Measurements from ENCODE around the gene ZNF672. TPM values are rescaled to one million over a fixed set of nuclear protein-coding genes. Genes with fewer than 3 reads are reported as not detected.
A peak's percentile ranks its signal among the peaks of the same experiment; 100 is the strongest.
"Not testable (repeated sequence)": the region's sequence is repeated elsewhere in the genome, so short reads cannot be mapped to it uniquely, and the experiment has no call there.

ZNF672 gene
- total RNA-seq, 1 donor from 2014 or later, result 28.7 TPM

DNA sequence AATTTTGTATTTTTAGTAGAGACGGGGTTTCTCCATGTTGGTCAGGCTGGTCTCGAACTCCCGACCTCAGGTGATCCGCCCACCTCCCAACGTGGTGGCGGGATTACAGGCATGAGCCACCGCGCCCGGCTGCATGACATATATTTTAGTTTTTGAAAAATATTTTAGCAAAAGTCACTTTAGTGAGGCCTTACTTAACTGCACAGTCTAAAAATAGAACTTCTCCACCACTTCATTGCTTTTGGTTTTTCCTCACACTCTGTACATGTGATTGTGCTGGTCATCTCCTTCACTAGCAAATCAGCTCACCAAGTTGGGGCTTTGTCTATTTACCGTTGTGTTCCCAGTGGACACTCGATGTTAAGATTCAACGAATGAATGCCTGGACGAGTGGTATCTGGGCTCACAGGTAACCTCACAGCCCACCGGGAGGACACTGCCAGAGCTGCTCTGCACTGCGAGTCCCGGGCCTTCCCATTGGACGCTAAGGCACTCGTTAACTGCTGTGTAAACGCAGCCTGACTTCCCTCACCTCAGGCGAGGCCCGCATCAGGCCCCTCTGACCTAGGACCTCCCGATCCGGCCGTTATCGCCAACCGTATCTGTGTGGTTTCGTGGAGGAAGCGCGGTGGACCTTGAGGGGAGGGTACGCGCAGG, 34.9 kb downstream of the ZNF672 start:
- Histone ChIP-seq H3K4me3 (ENCODE audit: low read depth, low read length) (peak overlapping the region; percentile 49), H3K27me3 (ENCODE audit: control insufficient read depth, insufficient read depth, low read length) (no peaks in the 10 kb centered on the region), H3K36me3 (ENCODE audit: control insufficient read depth, insufficient read depth, low read length) (no peaks in the 10 kb centered on the region)
- TF ChIP-seq, protein P1, sequence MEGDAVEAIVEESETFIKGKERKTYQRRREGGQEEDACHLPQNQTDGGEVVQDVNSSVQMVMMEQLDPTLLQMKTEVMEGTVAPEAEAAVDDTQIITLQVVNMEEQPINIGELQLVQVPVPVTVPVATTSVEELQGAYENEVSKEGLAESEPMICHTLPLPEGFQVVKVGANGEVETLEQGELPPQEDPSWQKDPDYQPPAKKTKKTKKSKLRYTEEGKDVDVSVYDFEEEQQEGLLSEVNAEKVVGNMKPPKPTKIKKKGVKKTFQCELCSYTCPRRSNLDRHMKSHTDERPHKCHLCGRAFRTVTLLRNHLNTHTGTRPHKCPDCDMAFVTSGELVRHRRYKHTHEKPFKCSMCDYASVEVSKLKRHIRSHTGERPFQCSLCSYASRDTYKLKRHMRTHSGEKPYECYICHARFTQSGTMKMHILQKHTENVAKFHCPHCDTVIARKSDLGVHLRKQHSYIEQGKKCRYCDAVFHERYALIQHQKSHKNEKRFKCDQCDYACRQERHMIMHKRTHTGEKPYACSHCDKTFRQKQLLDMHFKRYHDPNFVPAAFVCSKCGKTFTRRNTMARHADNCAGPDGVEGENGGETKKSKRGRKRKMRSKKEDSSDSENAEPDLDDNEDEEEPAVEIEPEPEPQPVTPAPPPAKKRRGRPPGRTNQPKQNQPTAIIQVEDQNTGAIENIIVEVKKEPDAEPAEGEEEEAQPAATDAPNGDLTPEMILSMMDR (IDR thresholded peaks at IDR 0.05; ENCODE audit: insufficient read depth, low read length, poor library complexity, severe bottlenecking), result no peak
- no peak for DNase-seq (ENCODE audit: low read depth)

DNA sequence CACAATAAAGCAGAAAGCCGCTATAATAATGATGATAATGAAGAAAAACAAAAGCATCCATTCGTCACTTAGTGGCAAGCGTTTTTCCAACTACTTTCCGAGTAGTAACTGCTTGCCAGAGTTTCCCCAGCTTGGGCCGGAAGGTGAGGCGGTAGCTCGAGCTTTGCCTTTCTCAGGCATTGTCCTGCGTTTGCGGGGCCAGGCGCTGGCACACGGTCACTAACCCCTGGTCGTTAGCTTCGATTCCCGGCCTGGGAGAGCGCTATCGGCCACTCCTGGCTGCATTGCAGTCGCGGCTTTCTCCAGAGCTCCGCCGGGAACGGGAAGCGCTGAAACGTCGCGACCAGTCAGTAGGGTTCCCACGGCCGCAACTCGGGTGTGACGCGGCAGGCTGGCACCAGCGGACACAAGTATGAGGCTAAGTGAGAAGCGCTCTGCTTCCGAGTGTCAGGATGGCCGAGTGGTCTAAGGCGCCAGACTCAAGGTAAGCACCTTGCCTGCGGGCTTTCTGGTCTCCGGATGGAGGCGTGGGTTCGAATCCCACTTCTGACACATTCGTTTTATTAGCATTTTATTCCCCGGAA, 35.5 kb downstream of the ZNF672 start:
- Histone ChIP-seq H3K36me3 (ENCODE audit: control insufficient read depth, insufficient read depth, low read length) (no peaks in the 10 kb centered on the region), H3K4me3 (ENCODE audit: low read depth, low read length) (peak overlapping the region; percentile 49), H3K27me3 (ENCODE audit: control insufficient read depth, insufficient read depth, low read length) (no peaks in the 10 kb centered on the region)
- DNase-seq (ENCODE audit: low read depth), result peak; percentile 79
- TF ChIP-seq, protein P1 (IDR thresholded peaks at IDR 0.05; ENCODE audit: insufficient read depth, low read length, poor library complexity, severe bottlenecking), result no peak

DNA sequence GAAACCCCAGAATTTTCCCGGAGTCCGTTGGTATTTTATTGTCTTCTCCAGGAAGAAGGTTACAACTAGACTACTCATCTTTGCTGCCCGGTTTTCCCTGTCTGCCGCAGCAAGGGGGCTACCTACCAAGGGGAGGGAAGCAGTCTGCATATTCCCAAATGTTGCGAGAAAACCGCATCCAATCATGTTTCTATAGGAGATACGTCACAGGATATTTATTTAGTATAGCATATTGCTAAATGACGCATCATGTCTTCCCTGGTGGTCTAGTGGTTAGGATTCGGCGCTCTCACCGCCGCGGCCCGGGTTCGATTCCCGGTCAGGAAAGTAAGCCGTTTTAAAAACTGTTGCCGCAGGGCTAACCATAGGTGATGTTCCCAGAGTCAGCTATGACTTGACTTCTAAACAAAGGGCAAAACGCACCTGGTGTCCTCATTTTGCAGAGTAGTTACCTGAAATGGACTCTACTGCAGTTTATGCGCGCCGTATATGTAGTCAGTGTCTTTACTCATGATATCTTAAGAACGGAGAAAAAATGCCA, 36.0 kb downstream of the ZNF672 start:
- Histone ChIP-seq H3K36me3 (ENCODE audit: control insufficient read depth, insufficient read depth, low read length) (no peaks in the 10 kb centered on the region), H3K27me3 (ENCODE audit: control insufficient read depth, insufficient read depth, low read length) (no peaks in the 10 kb centered on the region), H3K4me3 (ENCODE audit: low read depth, low read length) (peak overlapping the region; percentile 49)
- no peak for DNase-seq (ENCODE audit: low read depth)
- TF ChIP-seq, protein P1 (IDR thresholded peaks at IDR 0.05; ENCODE audit: insufficient read depth, low read length, poor library complexity, severe bottlenecking), result no peak

DNA sequence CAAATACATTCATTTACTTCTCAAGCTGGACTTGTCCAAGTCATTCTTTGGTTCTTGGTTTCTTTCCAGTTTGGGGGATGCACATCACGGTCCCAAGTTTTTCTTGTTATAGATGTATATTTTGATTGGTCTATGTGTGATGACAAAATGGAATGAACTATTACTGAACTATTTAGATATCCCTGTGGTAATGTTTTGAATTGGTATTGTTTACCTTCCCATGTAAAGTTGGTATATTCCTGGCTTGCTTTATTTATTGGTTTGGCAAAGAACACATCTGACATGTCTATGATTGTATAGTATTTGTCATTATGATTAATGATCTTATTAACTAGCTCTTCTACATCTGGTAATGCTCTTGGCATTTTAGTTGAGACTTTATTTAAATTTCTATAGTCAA, 43.2 kb downstream of the ZNF672 start:
- TF ChIP-seq, protein P1 (IDR thresholded peaks at IDR 0.05; ENCODE audit: insufficient read depth, low read length, poor library complexity, severe bottlenecking), result no peak
- no peaks in the 10 kb centered on the region for H3K36me3 ChIP-seq (ENCODE audit: control insufficient read depth, insufficient read depth, low read length)
- no peaks in the 10 kb centered on the region for H3K27me3 ChIP-seq (ENCODE audit: control insufficient read depth, insufficient read depth, low read length)
- no peak overlapping the region for H3K4me3 ChIP-seq (ENCODE audit: low read depth, low read length)
- no peak for DNase-seq (ENCODE audit: low read depth)

DNA sequence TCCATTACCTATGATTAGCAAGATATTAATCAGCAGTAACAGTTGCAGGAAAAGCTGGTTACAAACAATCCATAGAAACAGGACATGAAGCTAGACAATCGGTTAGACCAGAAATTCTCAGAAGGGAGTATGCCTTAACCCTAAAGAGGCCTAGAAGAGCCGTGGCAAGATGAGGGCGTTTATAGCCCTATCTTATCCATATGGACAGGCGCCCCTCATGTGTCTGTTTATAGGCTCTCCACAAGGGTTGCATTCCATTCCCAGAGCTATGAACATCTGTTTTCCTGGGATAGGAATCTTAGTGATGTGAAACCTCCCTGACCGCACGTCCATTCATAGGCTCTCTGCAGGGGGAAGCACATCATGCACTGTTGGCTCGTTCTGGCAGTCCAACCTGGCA, 44.4 kb downstream of the ZNF672 start:
- not testable (repeated sequence) for H3K36me3 ChIP-seq (ENCODE audit: control insufficient read depth, insufficient read depth, low read length); H3K27me3 ChIP-seq (ENCODE audit: control insufficient read depth, insufficient read depth, low read length); H3K4me3 ChIP-seq (ENCODE audit: low read depth, low read length); DNase-seq (ENCODE audit: low read depth)

DNA sequence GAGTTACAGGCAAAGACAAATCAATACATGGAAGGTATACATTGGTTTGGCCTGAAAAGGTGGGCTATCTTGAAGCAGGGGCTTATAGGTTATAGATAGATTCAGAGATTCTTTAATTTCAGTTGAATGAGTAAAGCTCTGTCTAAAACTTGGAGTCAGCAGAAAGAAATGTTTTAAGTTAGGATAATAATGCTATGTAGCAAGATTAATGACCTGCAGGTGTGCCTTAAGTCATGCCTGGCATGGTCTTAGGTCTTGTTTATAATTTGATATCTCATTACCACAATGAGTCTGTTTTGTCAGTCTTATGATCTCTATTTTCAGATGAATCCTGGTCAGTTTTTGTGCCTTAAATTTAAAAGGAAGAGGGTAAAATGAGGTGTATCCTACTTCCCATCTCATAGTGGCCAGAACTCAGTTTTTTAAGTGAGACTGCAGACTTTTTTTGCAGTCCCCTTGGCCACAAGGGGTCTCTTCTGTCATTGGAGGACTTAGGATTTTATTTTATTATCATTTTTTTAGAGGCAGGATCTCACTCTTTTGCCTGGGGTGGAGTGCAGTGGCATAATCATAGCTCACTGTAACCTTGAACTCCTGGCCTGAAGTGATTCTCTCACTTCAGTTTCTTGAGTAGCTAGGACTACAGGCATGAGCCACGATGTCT, 46.7 kb downstream of the ZNF672 start:
- TF ChIP-seq, protein P1 (IDR thresholded peaks at IDR 0.05; ENCODE audit: insufficient read depth, low read length, poor library complexity, severe bottlenecking), result no peak
- Histone ChIP-seq H3K4me3 (ENCODE audit: low read depth, low read length) (no peak overlapping the region), H3K27me3 (ENCODE audit: control insufficient read depth, insufficient read depth, low read length) (no peaks in the 10 kb centered on the region), H3K36me3 (ENCODE audit: control insufficient read depth, insufficient read depth, low read length) (no peaks in the 10 kb centered on the region)
- DNase-seq (ENCODE audit: low read depth), result no peak
